NT2/D1 (cell line): ENCODE data around the gene CPED1.

ENCODE experiments used
- DNase-seq: peaks from one replicate; pipeline ENCODE4 v3.0.0-alpha.2; 2011; ENCODE audit warnings: low read depth, low spot score
- H3K27me3 ChIP-seq: 2 replicates; pipeline ENCODE4 v1.6.0; 2011; ENCODE audit warnings: mild to moderate bottlenecking; ENCODE audit not compliant: insufficient read length, insufficient read depth
- H3K36me3 ChIP-seq: 2 replicates; pipeline ENCODE4 v1.6.1; 2011; ENCODE audit warnings: mild to moderate bottlenecking, low read length, mixed read lengths; ENCODE audit not compliant: insufficient read depth, insufficient read length
- H3K4me1 ChIP-seq: 2 replicates; pipeline ENCODE4 v1.5.1; 2011; ENCODE audit not compliant: insufficient read depth, insufficient read length
- H3K4me3 ChIP-seq: 2 replicates; pipeline ENCODE4 v1.5.1; 2011; ENCODE audit warnings: low read depth; ENCODE audit not compliant: insufficient read length
- H3K9ac ChIP-seq: 2 replicates; pipeline ENCODE4 v1.6.0; 2011; ENCODE audit warnings: low read depth; ENCODE audit not compliant: insufficient read length
- H3K9me3 ChIP-seq: 2 replicates; pipeline ENCODE4 v1.5.1; 2011; ENCODE audit warnings: mild to moderate bottlenecking, low read length; ENCODE audit not compliant: insufficient read depth
- SUZ12 ChIP-seq: IDR thresholded peaks from 2 replicates; pipeline ENCODE4 v1.6.1; 2011; ENCODE audit not compliant: insufficient read length, insufficient read depth; ENCODE audit errors: extremely low read depth
- YY1 ChIP-seq: IDR thresholded peaks from 2 replicates; pipeline ENCODE4 v1.6.1; 2011; ENCODE audit not compliant: insufficient read length, insufficient read depth
- ZNF274 ChIP-seq: IDR thresholded peaks from 2 replicates; pipeline ENCODE4 v1.6.1; 2011; ENCODE audit warnings: mild to moderate bottlenecking, low read depth, low read length

Gene CPED1

DNA sequence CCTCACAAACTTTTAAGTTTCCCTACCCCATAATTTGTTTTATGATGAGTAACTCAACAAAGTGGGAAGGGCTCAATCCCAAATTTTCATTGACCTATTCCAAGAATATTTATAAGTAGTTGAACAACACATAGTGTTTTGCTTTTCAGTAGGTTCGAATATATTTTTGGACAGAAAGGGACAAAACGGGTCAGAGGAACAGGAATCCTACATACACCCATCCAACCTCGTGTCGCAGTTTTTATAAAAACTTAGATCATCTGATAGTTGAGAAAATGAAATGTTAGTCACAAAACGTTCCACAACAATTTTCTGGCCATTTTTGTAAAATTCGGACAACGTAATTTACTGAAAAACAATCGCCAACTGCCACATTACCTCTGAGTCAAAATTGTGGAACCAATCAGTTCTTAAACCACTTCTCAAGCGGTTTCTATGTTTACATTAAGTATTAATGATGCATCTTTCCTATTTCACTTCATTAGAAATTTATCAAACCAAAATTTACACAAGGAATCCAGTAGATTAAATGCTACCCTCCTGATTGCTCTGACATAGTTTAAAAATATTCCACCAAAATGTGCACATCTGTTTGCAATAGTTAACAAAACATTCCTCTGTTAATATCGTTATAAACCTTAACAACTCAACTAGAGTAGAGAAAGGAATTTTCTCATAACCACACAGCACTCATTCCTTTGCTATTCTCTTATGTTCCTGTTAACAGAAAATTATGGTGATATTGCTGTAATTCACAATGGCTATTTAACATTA, 346.6 kb downstream of the CPED1 start:
- Histone ChIP-seq H3K9me3 (no peaks in the 10 kb centered on the region), H3K4me3 (no peak overlapping the region), H3K36me3 (no peaks in the 10 kb centered on the region), H3K4me1 (no peaks in the 10 kb centered on the region), H3K27me3 (peaks cover 18% of the 10 kb centered on the region), H3K9ac (no peak overlapping the region)
- TF ChIP-seq SUZ12 (no peak), YY1 (no peak), ZNF274 (no peak)
- DNase-seq = no peak

GRCh38 chr7:121336579-121336978, 348.1 kb downstream of the CPED1 start:
- Histone ChIP-seq H3K9me3 (no peaks in the 10 kb centered on the region), H3K4me1 (no peaks in the 10 kb centered on the region), H3K27me3 (peaks cover 2% of the 10 kb centered on the region), H3K36me3 (no peaks in the 10 kb centered on the region), H3K4me3 (no peak overlapping the region), H3K9ac (no peak overlapping the region)
- no peak for DNase-seq
- no peak for TF ChIP-seq YY1
- no peak for TF ChIP-seq SUZ12
- no peak for TF ChIP-seq ZNF274

GRCh38 chr7:121337398-121337797, 348.9 kb downstream of the CPED1 start:
- TF ChIP-seq ZNF274 (no peak), YY1 (no peak), SUZ12 (no peak)
- H3K4me1 ChIP-seq = no peaks in the 10 kb centered on the region
- H3K9ac ChIP-seq = no peak overlapping the region
- no peaks in the 10 kb centered on the region for H3K36me3 ChIP-seq
- no peak overlapping the region for H3K4me3 ChIP-seq
- no peak for DNase-seq
- no peaks in the 10 kb centered on the region for H3K27me3 ChIP-seq
- no peaks in the 10 kb centered on the region for H3K9me3 ChIP-seq

DNA sequence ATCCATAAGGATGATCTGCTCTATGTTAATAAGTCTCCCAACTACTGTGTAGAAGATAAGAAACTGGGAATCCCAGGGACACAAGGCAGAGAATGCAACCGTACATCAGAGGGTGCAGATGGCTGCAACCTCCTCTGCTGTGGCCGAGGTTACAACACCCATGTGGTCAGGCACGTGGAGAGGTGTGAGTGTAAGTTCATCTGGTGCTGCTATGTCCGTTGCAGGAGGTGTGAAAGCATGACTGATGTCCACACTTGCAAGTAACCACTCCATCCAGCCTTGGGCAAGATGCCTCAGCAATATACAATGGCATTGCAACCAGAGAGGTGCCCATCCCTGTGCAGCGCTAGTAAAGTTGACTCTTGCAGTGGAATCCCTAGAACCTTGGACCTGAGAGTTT, 350.6 kb downstream of the CPED1 start:
- no peaks in the 10 kb centered on the region for H3K27me3 ChIP-seq
- H3K4me3 ChIP-seq = no peak overlapping the region
- no peaks in the 10 kb centered on the region for H3K36me3 ChIP-seq
- H3K9me3 ChIP-seq = no peaks in the 10 kb centered on the region
- no peak for DNase-seq
- TF ChIP-seq SUZ12 = no peak
- TF ChIP-seq ZNF274 = no peak
- TF ChIP-seq YY1 = no peak
- no peak overlapping the region for H3K9ac ChIP-seq
- no peaks in the 10 kb centered on the region for H3K4me1 ChIP-seq

DNA sequence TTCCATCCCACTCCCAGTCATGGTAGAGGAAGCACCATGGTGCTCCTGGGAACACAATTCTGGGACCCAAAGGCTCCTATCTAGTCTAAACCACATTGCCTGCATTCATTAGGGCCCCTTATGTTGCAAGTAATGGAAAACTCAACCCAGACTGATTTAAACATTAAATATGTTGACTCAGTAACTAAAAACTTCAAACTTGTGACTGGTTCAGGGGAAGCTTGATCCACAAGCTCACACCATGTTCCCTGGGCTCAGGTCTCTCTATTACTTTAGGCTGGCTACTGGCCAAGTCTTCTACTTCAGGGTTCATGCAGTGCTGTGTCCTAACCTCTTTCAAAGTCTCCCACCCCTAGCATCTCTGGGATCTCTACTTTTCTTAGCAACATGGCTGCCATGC, 353.4 kb downstream of the CPED1 start:
- Histone ChIP-seq H3K27me3 (no peaks in the 10 kb centered on the region), H3K9ac (no peak overlapping the region), H3K4me1 (no peaks in the 10 kb centered on the region), H3K9me3 (no peaks in the 10 kb centered on the region), H3K4me3 (no peak overlapping the region), H3K36me3 (peaks cover 5% of the 10 kb centered on the region)
- no peak for TF ChIP-seq SUZ12
- TF ChIP-seq YY1 = no peak
- no peak for TF ChIP-seq ZNF274
- DNase-seq = no peak

GRCh38 chr7:121342631-121343030, 354.1 kb downstream of the CPED1 start:
- Histone ChIP-seq H3K9me3 (no peaks in the 10 kb centered on the region), H3K9ac (no peak overlapping the region), H3K36me3 (peaks cover 11% of the 10 kb centered on the region), H3K4me1 (no peaks in the 10 kb centered on the region), H3K4me3 (no peak overlapping the region), H3K27me3 (no peaks in the 10 kb centered on the region)
- no peak for DNase-seq
- TF ChIP-seq YY1 (no peak), SUZ12 (no peak), ZNF274 (no peak)

- H3K4me1 ChIP-seq = no peaks in the 10 kb centered on the region
- TF ChIP-seq ZNF274 = no peak
- no peak for TF ChIP-seq SUZ12
- TF ChIP-seq YY1 = no peak
- DNase-seq = no peak
- H3K9ac ChIP-seq = no peak overlapping the region
- no peaks in the 10 kb centered on the region for H3K27me3 ChIP-seq
- peaks cover 11% of the 10 kb centered on the region for H3K36me3 ChIP-seq
- no peak overlapping the region for H3K4me3 ChIP-seq
- H3K9me3 ChIP-seq = no peaks in the 10 kb centered on the region
Observed at GRCh38 chr7:121343302-121343701, 354.8 kb downstream of the CPED1 start.
